GM13976 (cell line): ENCODE results near the gene SAMD9.

Source experiments
- DNase-seq: peaks from one replicate; pipeline ENCODE4 v3.0.0; 2012; ENCODE audit warnings: low spot score
- CTCF ChIP-seq: IDR thresholded peaks from 2 replicates; pipeline ENCODE4 v1.5.1; 2012; ENCODE audit warnings: borderline replicate concordance, mild to moderate bottlenecking; ENCODE audit not compliant: insufficient read depth; ENCODE audit errors: extremely low read depth, missing control alignments, control extremely low read depth
- in situ Hi-C: fragments of 300-500 bp; cut with MboI; formaldehyde crosslinking; loops from one replicate; pipeline ENCODE4 v1.12.0; 2022; ENCODE audit warnings: low sequenced_read_pairs, mixed read lengths, inconsistent platforms; ENCODE audit not compliant: unreplicated experiment

The SAMD9 gene

GRCh38 chr7:93054975-93055374 lies 62.8 kb downstream of the SAMD9 start:
- in situ Hi-C loops = loop anchor here (5.0 to 10.0 kb wide), 2 partner anchors 223 to 430 kb away; no protein-coding TSS in a partner anchor
- DNase-seq = no peak
- TF ChIP-seq CTCF = no peak

- in situ Hi-C loops = loop anchor here (5.0 to 10.0 kb wide), 2 partner anchors 222 to 429 kb away; no protein-coding TSS in a partner anchor
- no peak for DNase-seq
- TF ChIP-seq CTCF = no peak
These were observed 63.5 kb downstream of the SAMD9 start for GRCh38 chr7:93053949-93054943.

GRCh38 chr7:93053209-93053948 lies 64.4 kb downstream of the SAMD9 start:
- TF ChIP-seq CTCF = no peak
- in situ Hi-C loops = loop anchor here (5.0 to 10.0 kb wide), 2 partner anchors 221 to 429 kb away; no protein-coding TSS in a partner anchor

GRCh38 chr7:93051660-93052059 lies 66.1 kb downstream of the SAMD9 start:
- in situ Hi-C loops = loop anchor here (5.0 to 10.0 kb wide), 2 partner anchors 219 to 427 kb away; no protein-coding TSS in a partner anchor
- no peak for TF ChIP-seq CTCF
- DNase-seq = no peak

More at GRCh38 chr7:93053209-93053948, 64.4 kb downstream of the SAMD9 start:
- DNase-seq = no peak
